Hepatocyte (in vitro differentiated cells): ENCODE results near the gene CEP131. TPM values are rescaled to one million over a fixed set of nuclear protein-coding genes. Genes with fewer than 3 reads are reported as not detected.

Source experiments
- DNase-seq: peaks from one replicate; pipeline ENCODE4 v3.0.0-alpha.2; 2016; ENCODE audit warnings: low spot score
- H2AFZ ChIP-seq: fragments of 200-600 bp; sonication (generic); 2 replicates; pipeline ENCODE4 v1.6.0; 2016; ENCODE audit warnings: antibody characterized with exemption, mild to moderate bottlenecking
- H3K27ac ChIP-seq: fragments of 200-600 bp; sonication (generic); 2 replicates; pipeline ENCODE4 v1.5.1; 2016; ENCODE audit warnings: mild to moderate bottlenecking
- H3K27me3 ChIP-seq: fragments of 200-600 bp; sonication (generic); 2 replicates; pipeline ENCODE4 v1.6.1; 2016
- H3K36me3 ChIP-seq: fragments of 200-600 bp; sonication (generic); replicated peaks from 2 replicates; pipeline ENCODE4 v1.5.1; 2016; ENCODE audit warnings: low read depth; ENCODE audit not compliant: insufficient read depth
- H3K4me1 ChIP-seq: fragments of 200-600 bp; sonication (generic); 2 replicates; pipeline ENCODE4 v1.5.1; 2016; ENCODE audit warnings: mild to moderate bottlenecking, moderate library complexity; ENCODE audit not compliant: insufficient read depth
- H3K4me2 ChIP-seq: fragments of 200-600 bp; sonication (generic); 2 replicates; pipeline ENCODE4 v1.6.0; 2016
- H3K4me3 ChIP-seq: fragments of 200-600 bp; sonication (generic); 2 replicates; pipeline ENCODE4 v1.5.1; 2016; ENCODE audit warnings: mild to moderate bottlenecking
- H3K79me2 ChIP-seq: fragments of 200-600 bp; sonication (generic); 2 replicates; pipeline ENCODE4 v1.6.0; 2017; ENCODE audit warnings: mild to moderate bottlenecking
- H3K9me2 ChIP-seq: fragments of 200-600 bp; sonication (generic); replicated peaks from 2 replicates; pipeline ENCODE4 v1.6.0; 2017; ENCODE audit warnings: mild to moderate bottlenecking; ENCODE audit not compliant: insufficient read depth
- H3K9me3 ChIP-seq: fragments of 200-600 bp; sonication (generic); 2 replicates; pipeline ENCODE4 v1.5.1; 2016; ENCODE audit warnings: low read depth, mild to moderate bottlenecking
- H4K20me1 ChIP-seq: fragments of 200-600 bp; sonication (generic); 2 replicates; pipeline ENCODE4 v1.6.0; 2016; ENCODE audit warnings: mild to moderate bottlenecking; ENCODE audit not compliant: insufficient read depth, poor library complexity, severe bottlenecking
- EZH2 ChIP-seq: fragments of 200-600 bp; sonication (generic); IDR thresholded peaks from 2 replicates; pipeline ENCODE4 v1.6.1; 2016; ENCODE audit warnings: antibody characterized with exemption, mild to moderate bottlenecking, borderline replicate concordance
- EZH2phosphoT487 ChIP-seq: fragments of 200-600 bp; sonication (generic); IDR thresholded peaks from one replicate; pipeline ENCODE4 v1.6.1; 2018; ENCODE audit warnings: antibody characterized with exemption, mild to moderate bottlenecking, low read depth, moderate library complexity; ENCODE audit not compliant: unreplicated experiment, severe bottlenecking
- WGBS: methylation state at CpG from one replicate; pipeline ENCODE4 v1.1.6; 2016; ENCODE audit warnings: low lambda C conversion rate; ENCODE audit errors: missing lambda C conversion rate; 5-methylcytosine and 5-hydroxymethylcytosine counted together
- polyA plus RNA-seq: library from polyadenylated mRNA; unstranded; fragments of >200 nt; fragmentation: Nextera tagmentation; extraction: Ambion mirVana; gene quantifications from 2 replicates; pipeline ENCODE4 v1.2.1, GENCODE V29; 2016
- total RNA-seq: library from RNA; depleted of rRNA; stranded (reverse); fragments of >200 nt; gene quantifications from 2 replicates; pipeline ENCODE4 v1.2.3, GENCODE V29; 2014
- TF ChIP-seq, protein P1 (sequence below): fragments of 200-600 bp; sonication (generic); IDR thresholded peaks from 2 replicates; pipeline ENCODE4 v1.5.1; 2016; ENCODE audit warnings: antibody characterized with exemption, mild to moderate bottlenecking; ENCODE audit not compliant: poor library complexity

CEP131 gene
- total and polyA plus RNA-seq, 2 experiments from 2014 or later: 7.3 to 10.1 TPM

DNA sequence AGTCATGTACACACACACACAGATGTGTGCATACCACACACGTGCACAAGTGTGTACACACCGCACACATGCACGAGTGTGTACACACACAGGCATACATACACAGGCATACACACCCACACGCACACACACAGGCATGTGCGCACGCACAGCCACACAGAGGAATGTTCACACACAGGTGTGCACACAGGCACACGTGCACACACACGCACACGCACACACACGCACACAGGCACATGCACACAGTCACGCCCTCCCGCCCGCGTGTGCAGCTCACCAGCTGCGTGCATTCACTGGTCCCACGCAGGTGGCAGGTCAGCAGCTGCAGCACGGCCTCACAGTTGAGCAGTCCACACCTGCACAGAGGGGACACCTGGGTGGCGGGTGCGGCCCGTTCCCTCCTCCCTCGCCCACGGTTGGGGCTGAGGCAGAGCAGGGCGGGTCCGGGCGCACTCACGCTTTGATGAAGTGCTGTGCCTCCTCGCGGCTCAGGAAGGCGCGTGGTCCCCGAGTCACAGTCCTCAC is 8.4 kb upstream of the CEP131 start:
- Histone ChIP-seq H3K27ac (no peak overlapping the region), H3K4me1 (peaks cover 14% of the 10 kb centered on the region), H3K9me3 (no peaks in the 10 kb centered on the region), H3K36me3 (no peaks in the 10 kb centered on the region), H3K9me2 (no peaks in the 10 kb centered on the region), H3K4me3 (no peak overlapping the region), H3K27me3 (no peaks in the 10 kb centered on the region), H3K4me2 (no peak overlapping the region), H3K79me2 (no peaks in the 10 kb centered on the region), H2AFZ (no peak overlapping the region), H4K20me1 (no peaks in the 10 kb centered on the region)
- TF ChIP-seq, protein P1, sequence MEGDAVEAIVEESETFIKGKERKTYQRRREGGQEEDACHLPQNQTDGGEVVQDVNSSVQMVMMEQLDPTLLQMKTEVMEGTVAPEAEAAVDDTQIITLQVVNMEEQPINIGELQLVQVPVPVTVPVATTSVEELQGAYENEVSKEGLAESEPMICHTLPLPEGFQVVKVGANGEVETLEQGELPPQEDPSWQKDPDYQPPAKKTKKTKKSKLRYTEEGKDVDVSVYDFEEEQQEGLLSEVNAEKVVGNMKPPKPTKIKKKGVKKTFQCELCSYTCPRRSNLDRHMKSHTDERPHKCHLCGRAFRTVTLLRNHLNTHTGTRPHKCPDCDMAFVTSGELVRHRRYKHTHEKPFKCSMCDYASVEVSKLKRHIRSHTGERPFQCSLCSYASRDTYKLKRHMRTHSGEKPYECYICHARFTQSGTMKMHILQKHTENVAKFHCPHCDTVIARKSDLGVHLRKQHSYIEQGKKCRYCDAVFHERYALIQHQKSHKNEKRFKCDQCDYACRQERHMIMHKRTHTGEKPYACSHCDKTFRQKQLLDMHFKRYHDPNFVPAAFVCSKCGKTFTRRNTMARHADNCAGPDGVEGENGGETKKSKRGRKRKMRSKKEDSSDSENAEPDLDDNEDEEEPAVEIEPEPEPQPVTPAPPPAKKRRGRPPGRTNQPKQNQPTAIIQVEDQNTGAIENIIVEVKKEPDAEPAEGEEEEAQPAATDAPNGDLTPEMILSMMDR: no peak
- TF ChIP-seq EZH2phosphoT487: no peak
- no peak for TF ChIP-seq EZH2
- 94% methylated on average over 24 of the region's 31 CpGs for WGBS
- DNase-seq: no peak

DNA sequence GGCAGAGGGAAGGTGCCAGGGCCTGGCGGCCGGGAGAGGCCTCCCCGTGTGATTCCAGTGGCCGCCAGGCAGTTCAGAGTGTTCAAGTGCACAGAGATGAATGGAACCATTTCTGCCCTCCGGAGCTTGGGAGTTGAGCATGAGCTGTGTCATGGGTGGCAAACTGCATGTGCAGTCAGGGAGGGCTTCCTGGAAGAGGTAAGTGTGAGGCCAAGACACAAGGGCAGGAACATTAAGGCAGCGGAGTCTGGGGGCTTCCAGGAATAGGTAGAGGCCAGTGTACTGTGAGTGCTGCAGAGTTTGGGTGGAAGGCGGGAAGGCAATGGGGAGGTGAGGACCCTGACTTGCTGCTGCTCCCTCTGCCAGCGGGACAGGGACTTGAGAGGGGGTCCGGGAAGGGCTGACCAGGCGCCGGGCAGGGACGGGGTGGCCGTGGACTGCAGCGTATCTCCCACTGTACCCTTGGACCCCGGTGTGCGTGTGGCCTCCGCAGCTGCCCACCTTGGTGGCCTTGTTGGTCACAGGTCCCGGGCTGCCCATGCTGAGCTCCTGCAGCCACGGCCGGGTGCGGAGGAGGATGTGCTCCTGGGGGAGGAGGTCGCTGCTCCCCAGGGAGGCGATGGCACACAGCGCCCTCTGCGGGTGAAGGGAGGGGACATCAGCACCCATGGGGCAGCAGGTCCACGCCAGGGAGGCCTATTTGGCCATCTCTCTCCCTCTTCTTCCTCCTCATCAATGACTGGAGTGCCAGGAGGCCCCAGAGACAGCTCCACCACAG is 7.5 kb upstream of the CEP131 start:
- 96% methylated on average over 24 of the region's 26 CpGs for WGBS
- Histone ChIP-seq H3K4me1 (peaks cover 7% of the 10 kb centered on the region), H3K9me3 (no peaks in the 10 kb centered on the region), H3K4me2 (no peak overlapping the region), H3K79me2 (no peaks in the 10 kb centered on the region), H3K27ac (no peak overlapping the region), H3K9me2 (no peaks in the 10 kb centered on the region), H3K27me3 (no peaks in the 10 kb centered on the region), H2AFZ (no peak overlapping the region), H4K20me1 (no peaks in the 10 kb centered on the region), H3K4me3 (no peak overlapping the region), H3K36me3 (no peaks in the 10 kb centered on the region)
- no peak for DNase-seq
- no peak for TF ChIP-seq EZH2phosphoT487
- no peak for TF ChIP-seq EZH2
- TF ChIP-seq, protein P1: no peak

DNA sequence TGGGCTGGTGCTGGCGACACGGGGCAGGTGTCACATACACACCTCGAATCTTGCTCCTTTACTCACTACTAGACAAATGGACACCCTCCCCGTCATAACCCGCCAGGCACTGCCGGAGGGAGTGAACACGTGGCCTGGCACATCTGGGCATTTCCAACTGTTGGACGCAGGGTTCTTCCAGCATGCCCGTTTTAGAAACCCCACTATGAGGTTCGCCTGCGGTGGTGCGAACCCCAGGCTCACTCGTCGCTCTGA is 6.8 kb upstream of the CEP131 start:
- H3K4me2 ChIP-seq: no peak overlapping the region
- no peaks in the 10 kb centered on the region for H3K9me2 ChIP-seq
- H3K9me3 ChIP-seq: no peaks in the 10 kb centered on the region
- no peak for TF ChIP-seq EZH2phosphoT487
- TF ChIP-seq, protein P1: no peak
- no peak for TF ChIP-seq EZH2
- H2AFZ ChIP-seq: no peak overlapping the region
- no peaks in the 10 kb centered on the region for H3K79me2 ChIP-seq
- H4K20me1 ChIP-seq: no peaks in the 10 kb centered on the region
- no peaks in the 10 kb centered on the region for H3K27me3 ChIP-seq
- DNase-seq: no peak
- H3K4me1 ChIP-seq: peaks cover under 1% of the 10 kb centered on the region
- H3K27ac ChIP-seq: no peak overlapping the region
- no peak overlapping the region for H3K4me3 ChIP-seq
- WGBS: 94% methylated on average over 14 of the region's 14 CpGs
- no peaks in the 10 kb centered on the region for H3K36me3 ChIP-seq
